CD4-positive, alpha-beta memory T cell (primary cell): ENCODE measurements around the gene TMEM119. TPM values are rescaled to one million over a fixed set of nuclear protein-coding genes. Genes with fewer than 3 reads are reported as not detected.
"Not testable (repeated sequence)": the region's sequence is repeated elsewhere in the genome, so short reads cannot be mapped to it uniquely, and the experiment has no call there.

ENCODE experiments used
- CTCF ChIA-PET: fragments of 350-600 bp; sonication (Branson Sonifier 250); formaldehyde crosslinking; loops from one replicate; lab custom pipeline; 2021; ENCODE audit warnings: inconsistent platforms; ENCODE audit not compliant: partially characterized antibody; lab: Charles Lee
- POLR2A ChIA-PET: fragments of 350-600 bp; sonication (Branson Sonifier 250); formaldehyde crosslinking; loops from one replicate; lab custom pipeline; 2021; ENCODE audit not compliant: partially characterized antibody; lab: Charles Lee
- DNase-seq, 5 donors: peaks; one replicate each; pipeline versions ENCODE4 v3.0.0 to v3.0.0-alpha.2; 2020 to 2022; ENCODE audit warnings: mixed read lengths in 1 of 5
- H3K27ac ChIP-seq: one replicate; pipeline ENCODE4 v1.7.0; 2013; ENCODE audit warnings: low read depth, low read length
- H3K27me3 ChIP-seq: 2 replicates; pipeline ENCODE4 v1.7.0; 2013; ENCODE audit warnings: mild to moderate bottlenecking, low read length, moderate library complexity; ENCODE audit not compliant: insufficient read depth
- H3K36me3 ChIP-seq: 2 replicates; pipeline ENCODE4 v1.7.0; 2013; ENCODE audit warnings: mild to moderate bottlenecking, low read length, moderate library complexity; ENCODE audit not compliant: insufficient read depth
- H3K4me1 ChIP-seq: 2 replicates; pipeline ENCODE4 v1.7.0; 2013; ENCODE audit warnings: mild to moderate bottlenecking, low read length, moderate library complexity; ENCODE audit not compliant: insufficient read depth
- H3K4me3 ChIP-seq, 2 donors: one replicate each; pipeline ENCODE4 v1.7.0; 2013; ENCODE audit warnings: low read length in 2 of 2, mild to moderate bottlenecking in 1 of 2
- H3K9me3 ChIP-seq, 2 donors: one replicate each; pipeline ENCODE4 v1.7.0; 2013; ENCODE audit warnings: low read length in 2 of 2, control low read depth in 1 of 2; ENCODE audit not compliant: control insufficient read depth in 1 of 2
- H3K27ac Mint-ChIP-seq, 7 donors: one replicate each; pipeline ENCODE4 v1.8.0; 2020 to 2021; ENCODE audit warnings: mixed read lengths in 7 of 7, mild to moderate bottlenecking in 6 of 7, inconsistent platforms in 3 of 7, moderate library complexity in 3 of 7
- H3K27me3 Mint-ChIP-seq, 2 donors: one replicate each; pipeline ENCODE4 v1.8.0; 2020 to 2021; ENCODE audit warnings: mixed read lengths in 2 of 2
- H3K36me3 Mint-ChIP-seq, 2 donors: one replicate each; pipeline ENCODE4 v1.8.0; 2020 to 2021; ENCODE audit warnings: mixed read lengths in 2 of 2, inconsistent platforms in 1 of 2, mild to moderate bottlenecking in 1 of 2
- H3K4me1 Mint-ChIP-seq, 4 donors: one replicate each; pipeline ENCODE4 v1.8.0; 2020 to 2021; ENCODE audit warnings: mixed read lengths in 4 of 4, mild to moderate bottlenecking in 1 of 4
- H3K4me3 Mint-ChIP-seq, 8 donors: one replicate each; pipeline ENCODE4 v1.8.0; 2020 to 2021; ENCODE audit warnings: mixed read lengths in 8 of 8, mild to moderate bottlenecking in 7 of 8, moderate library complexity in 6 of 8, inconsistent platforms in 3 of 8
- H3K9me3 Mint-ChIP-seq, 8 donors: one replicate each; pipeline ENCODE4 v1.8.0; 2020 to 2021; ENCODE audit warnings: mixed read lengths in 8 of 8, mild to moderate bottlenecking in 5 of 8, inconsistent platforms in 3 of 8, moderate library complexity in 1 of 8
- intact Hi-C: fragments of 100-400 bp; cut with micrococcal nuclease; formaldehyde crosslinking; loops from one replicate; pipeline ENCODE4 v1.15.1; 2023
- polyA plus RNA-seq, 2 donors: library from polyadenylated mRNA; unstranded; fragments of 300-500 nt; fragmentation: Illumina TruSeq; gene quantifications; one replicate each; pipeline ENCODE4 v1.2.3, GENCODE V29; 2021
- total RNA-seq, 2 experiments: library from RNA; stranded (reverse); gene quantifications; one replicate each; pipeline ENCODE4 v1.2.3, GENCODE V29; 2021

Gene TMEM119
- total and polyA plus RNA-seq, 4 experiments from 2014 or later: 0.30 to 0.58 (median 0.42) TPM; not detected in 1

DNA sequence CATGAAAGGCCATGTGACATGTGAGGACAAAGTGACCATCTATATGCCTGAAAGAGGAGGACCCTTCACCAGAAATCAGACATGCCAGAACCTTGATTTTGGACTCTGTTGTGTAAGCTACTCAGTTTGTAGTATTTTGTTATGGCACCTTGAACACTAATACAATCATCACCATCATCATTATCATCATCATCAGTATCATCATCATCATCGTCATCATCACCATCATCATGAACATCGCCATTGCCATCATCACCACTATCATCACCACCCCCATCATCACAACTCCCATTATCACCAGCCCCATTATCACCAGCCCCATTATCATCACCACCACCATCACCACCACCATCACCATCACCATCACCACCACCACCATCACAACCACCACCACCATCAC lies 19.6 kb downstream of the TMEM119 start:
- Histone ChIP-seq H3K27ac (no peak overlapping the region), H3K9me3 (no peaks in the 10 kb centered on the region), H3K4me1 (peaks cover 26% of the 10 kb centered on the region), H3K36me3 (no peaks in the 10 kb centered on the region), H3K27me3 (no peaks in the 10 kb centered on the region), H3K4me3 (no peak overlapping the region)
- ChIA-PET CTCF (interaction anchor here (1.8 to 2.4 kb wide), 2 partner anchors 9 to 39 kb away, joined by 8 to 12 read pairs; no protein-coding TSS in a partner anchor), POLR2A (no interaction called here)
- Mint-ChIP-seq H3K9me3 (peaks cover 0 to 1% (median 0%) of the 10 kb centered on the region in 8 donors), H3K27ac (no peak overlapping the region), H3K4me3 (no peak overlapping the region), H3K36me3 (no peaks in the 10 kb centered on the region), H3K4me1 (peaks cover 16 to 28% (median 19%) of the 10 kb centered on the region in 4 donors), H3K27me3 (peaks cover 0 to 1% of the 10 kb centered on the region in 2 donors)
- DNase-seq: no peak
- intact Hi-C loops: no loop called here

- Mint-ChIP-seq H3K36me3 (no peaks in the 10 kb centered on the region), H3K4me3 (no peak overlapping the region), H3K4me1 (peaks cover 22 to 34% (median 26%) of the 10 kb centered on the region in 4 donors), H3K27me3 (no peaks in the 10 kb centered on the region), H3K27ac (peak overlapping the region in 2 of 7 donors; percentile 19 to 47), H3K9me3 (peaks cover 0 to 1% (median 0%) of the 10 kb centered on the region in 8 donors)
- Histone ChIP-seq H3K27me3 (no peaks in the 10 kb centered on the region), H3K27ac (no peak overlapping the region), H3K4me3 (no peak overlapping the region), H3K4me1 (peaks cover 32% of the 10 kb centered on the region), H3K9me3 (no peaks in the 10 kb centered on the region), H3K36me3 (no peaks in the 10 kb centered on the region)
- intact Hi-C loops: no loop called here
- CTCF ChIA-PET: interaction anchor here (1.5 to 2.4 kb wide), 3 partner anchors 9 to 89 kb away, joined by 3 to 12 read pairs (median 8); no protein-coding TSS in a partner anchor
- DNase-seq: no peak
- POLR2A ChIA-PET: no interaction called here
Observed at GRCh38 chr12:108577458-108577857, 20.4 kb downstream of the TMEM119 start.

DNA sequence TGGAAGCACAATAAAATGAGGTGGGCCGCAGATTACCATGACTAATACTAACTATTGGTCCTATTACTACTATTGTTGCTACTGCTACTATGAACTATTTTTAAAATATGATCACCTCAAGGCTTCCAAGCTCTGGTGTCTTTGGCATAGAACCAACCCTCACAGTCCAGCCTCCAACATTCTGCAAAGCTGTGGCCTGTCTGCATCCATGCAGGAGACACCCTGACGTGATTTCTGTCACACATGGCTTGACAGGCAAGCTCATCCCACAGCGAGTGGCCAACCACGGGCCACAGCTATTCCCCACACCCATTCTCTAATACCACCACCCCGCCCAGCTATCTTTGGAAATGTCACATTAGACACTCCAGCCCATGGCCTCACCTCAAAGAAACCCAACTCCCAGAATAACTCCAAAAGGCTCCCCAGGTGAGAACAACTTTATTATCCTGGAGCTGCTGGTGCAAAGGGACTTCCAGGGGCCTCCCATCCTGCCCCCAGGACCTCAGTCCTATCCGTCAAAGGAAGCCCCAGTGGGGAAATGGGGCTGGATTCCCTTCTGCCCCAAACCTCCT lies 21.1 kb downstream of the TMEM119 start:
- Histone ChIP-seq H3K4me3 (no peak overlapping the region), H3K9me3 (no peaks in the 10 kb centered on the region), H3K4me1 (peaks cover 40% of the 10 kb centered on the region), H3K36me3 (no peaks in the 10 kb centered on the region), H3K27me3 (no peaks in the 10 kb centered on the region), H3K27ac (no peak overlapping the region)
- no peaks in the 10 kb centered on the region for H3K36me3 Mint-ChIP-seq
- ChIA-PET CTCF (interaction anchor here (1.0 to 2.5 kb wide), 5 partner anchors 8 to 90 kb away, joined by 3 to 12 read pairs (median 8); no protein-coding TSS in a partner anchor), POLR2A (interaction anchor here (1.9 kb wide), 1 partner anchor 41 kb away, joined by 6 read pairs; no protein-coding TSS in a partner anchor)
- H3K4me1 Mint-ChIP-seq: peaks cover 27 to 41% (median 32%) of the 10 kb centered on the region in 4 donors
- no peak overlapping the region for H3K27ac Mint-ChIP-seq
- no peak overlapping the region for H3K4me3 Mint-ChIP-seq
- no peaks in the 10 kb centered on the region for H3K27me3 Mint-ChIP-seq
- peaks cover 0 to 1% (median 0%) of the 10 kb centered on the region in 8 donors for H3K9me3 Mint-ChIP-seq
- intact Hi-C loops: no loop called here
- no peak for DNase-seq

DNA sequence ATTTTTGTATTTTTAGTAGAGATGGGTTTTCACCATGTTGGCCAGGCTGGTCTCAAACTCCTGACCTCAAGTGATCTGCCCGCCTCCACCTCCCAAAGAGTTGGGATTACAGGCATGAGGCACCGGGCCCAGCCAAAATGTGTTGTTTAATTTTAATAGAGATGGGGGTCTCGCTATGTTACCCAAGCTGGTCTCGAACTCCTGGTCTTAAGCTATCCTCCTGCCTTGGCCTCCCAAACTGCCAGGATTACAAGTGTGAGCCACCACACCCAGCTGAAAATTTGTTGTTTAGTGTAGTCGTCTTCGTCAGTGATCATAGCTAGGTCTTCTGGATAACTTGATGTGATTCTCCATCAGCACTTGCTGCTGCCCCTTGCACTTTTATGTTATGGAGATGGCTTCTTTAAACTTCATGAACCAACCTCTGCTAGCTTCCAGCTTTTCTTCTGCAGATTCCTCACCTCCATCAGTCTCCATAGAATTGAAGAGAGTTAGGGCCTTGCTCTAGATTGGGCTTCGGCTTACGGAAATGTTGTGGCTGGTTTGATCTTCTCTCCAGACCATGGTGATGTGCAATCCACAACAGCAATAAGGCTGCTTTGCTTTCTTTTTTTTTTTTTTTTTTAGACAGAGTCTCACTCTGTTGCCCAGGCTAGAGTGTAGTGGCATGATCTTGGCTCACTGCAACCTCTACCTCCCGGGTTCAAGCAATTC lies 22.5 kb downstream of the TMEM119 start:
- no peaks in the 10 kb centered on the region for H3K27me3 Mint-ChIP-seq
- peaks cover 32 to 51% (median 41%) of the 10 kb centered on the region in 4 donors for H3K4me1 Mint-ChIP-seq
- peak in 4 of 5 donors; percentile 22 to 45 (median 27) for DNase-seq
- Histone ChIP-seq H3K4me1 (peaks cover 51% of the 10 kb centered on the region), H3K27me3 (no peaks in the 10 kb centered on the region), H3K9me3 (no peaks in the 10 kb centered on the region), H3K4me3 (no peak overlapping the region), H3K36me3 (no peaks in the 10 kb centered on the region), H3K27ac (no peak overlapping the region)
- peak overlapping the region; percentile 33 to 93 (median 69) for H3K27ac Mint-ChIP-seq
- H3K36me3 Mint-ChIP-seq: peaks cover 2 to 3% of the 10 kb centered on the region in 2 donors
- ChIA-PET POLR2A (interaction anchor here (0.9 to 3.3 kb wide), 4 partner anchors 10 to 58 kb away, joined by 3 to 14 read pairs (median 5); partner anchors contain the start of genes ISCU, SART3 and SELPLG), CTCF (interaction anchor here (1.3 to 17.1 kb wide), 3 partner anchors 11 to 42 kb away, joined by 3 to 339 read pairs (median 11); partner anchors contain the start of gene ISCU)
- intact Hi-C loops: no loop called here
- peaks cover 0 to 1% (median 0%) of the 10 kb centered on the region in 8 donors for H3K9me3 Mint-ChIP-seq
- peak overlapping the region in 7 of 8 donors; percentile 30 to 69 (median 53) for H3K4me3 Mint-ChIP-seq

DNA sequence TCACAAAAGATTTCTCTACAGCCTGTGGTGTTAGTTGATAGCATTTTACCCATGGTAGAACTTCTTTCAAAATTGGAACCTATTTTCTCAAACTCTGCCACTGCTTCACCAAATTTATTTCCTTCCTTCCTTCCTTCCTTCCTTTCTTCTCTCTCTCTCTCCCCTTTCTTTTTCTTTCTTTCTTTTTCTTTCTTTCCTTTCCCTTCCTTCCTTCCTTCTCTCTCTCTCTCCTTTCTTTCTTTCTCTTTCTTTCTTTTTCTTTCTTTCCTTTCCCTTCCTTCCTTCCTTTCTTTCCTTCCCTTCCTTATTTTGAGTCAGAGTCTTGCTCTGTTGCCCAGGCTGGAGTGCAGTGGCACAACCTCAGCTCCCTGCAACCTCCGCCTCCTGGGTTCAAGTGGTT lies 23.6 kb downstream of the TMEM119 start:
- H3K27me3 Mint-ChIP-seq, H3K36me3 Mint-ChIP-seq, H3K36me3 ChIP-seq, H3K9me3 ChIP-seq, H3K27ac ChIP-seq, H3K9me3 Mint-ChIP-seq, intact Hi-C loops, H3K27me3 ChIP-seq, DNase-seq, H3K4me3 ChIP-seq: not testable (repeated sequence)
- peak overlapping the region in 1 of 8 donors; percentile 41 for H3K4me3 Mint-ChIP-seq
- H3K4me1 Mint-ChIP-seq: peaks cover 38 to 59% (median 48%) of the 10 kb centered on the region in 4 donors
- peak overlapping the region in 5 of 7 donors; percentile 27 to 83 (median 73) for H3K27ac Mint-ChIP-seq
- CTCF ChIA-PET: interaction anchor here (17.1 kb wide), 1 partner anchor 43 kb away, joined by 339 read pairs; no protein-coding TSS in a partner anchor
- H3K4me1 ChIP-seq: peaks cover 62% of the 10 kb centered on the region
- POLR2A ChIA-PET: interaction anchor here (0.7 to 3.3 kb wide), 2 partner anchors 12 to 18 kb away, joined by 3 to 14 read pairs; partner anchors contain the start of genes ISCU and SART3

DNA sequence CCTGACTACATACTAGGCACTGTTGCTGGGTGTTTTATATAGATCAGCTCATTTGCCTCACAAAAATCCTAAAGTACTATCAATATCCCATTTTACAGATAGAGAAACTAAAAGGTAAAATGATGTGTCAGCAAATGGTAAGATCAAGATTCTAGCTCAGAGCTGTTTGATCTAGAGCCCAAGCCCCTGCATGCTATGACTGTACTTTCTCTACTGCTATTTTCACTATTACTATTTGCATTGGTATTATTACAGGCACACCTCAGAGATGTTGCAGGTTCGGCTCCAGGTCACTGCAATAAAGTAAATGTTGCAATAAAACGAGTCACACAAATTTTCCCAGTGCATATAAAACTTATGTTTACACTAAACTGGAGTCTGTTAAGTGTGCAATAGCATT lies 24.6 kb downstream of the TMEM119 start:
- H3K36me3 Mint-ChIP-seq: peaks cover 11 to 18% of the 10 kb centered on the region in 2 donors
- no peak for DNase-seq
- intact Hi-C loops: no loop called here
- no peak overlapping the region for H3K4me3 Mint-ChIP-seq
- ChIA-PET CTCF (interaction anchor here (0.7 to 17.1 kb wide), 6 partner anchors 9 to 231 kb away, joined by 3 to 339 read pairs (median 6); partner anchors contain the start of gene ISCU), POLR2A (interaction anchor here (3.3 to 14.6 kb wide), 2 partner anchors 11 to 61 kb away, joined by 14 to 245 read pairs; partner anchors contain the start of genes ISCU, SART3 and SELPLG)
- Histone ChIP-seq H3K4me1 (peaks cover 72% of the 10 kb centered on the region), H3K27ac (no peak overlapping the region), H3K27me3 (no peaks in the 10 kb centered on the region), H3K4me3 (no peak overlapping the region), H3K36me3 (no peaks in the 10 kb centered on the region), H3K9me3 (no peaks in the 10 kb centered on the region)
- H3K4me1 Mint-ChIP-seq: peaks cover 42 to 68% (median 56%) of the 10 kb centered on the region in 4 donors
- H3K27ac Mint-ChIP-seq: peak overlapping the region in 3 of 7 donors; percentile 35 to 91 (median 84)
- H3K27me3 Mint-ChIP-seq: no peaks in the 10 kb centered on the region
- no peaks in the 10 kb centered on the region for H3K9me3 Mint-ChIP-seq
